ENCODE measurements around the gene MTMR2.

The MTMR2 gene

DNA sequence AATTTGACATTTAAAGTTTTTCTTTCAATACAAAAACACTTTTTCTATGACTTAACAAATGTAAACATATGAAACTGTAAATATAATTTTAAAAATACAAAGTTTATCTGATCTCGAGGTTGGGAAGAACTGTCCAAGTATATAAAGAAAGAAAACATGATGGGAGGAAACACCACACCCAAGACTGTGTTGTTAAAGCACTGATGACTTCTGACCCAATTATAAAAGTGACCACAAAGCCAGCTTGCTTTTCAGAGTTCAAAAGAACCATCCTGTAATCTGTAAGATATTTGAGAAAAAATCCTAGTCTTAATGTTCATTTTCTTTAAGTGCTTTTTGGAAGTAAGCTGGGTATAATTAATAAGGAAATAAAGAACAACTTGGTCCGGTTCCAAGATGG is 118.0 kb downstream of the MTMR2 start:
- ATAC-seq = no peak

DNA sequence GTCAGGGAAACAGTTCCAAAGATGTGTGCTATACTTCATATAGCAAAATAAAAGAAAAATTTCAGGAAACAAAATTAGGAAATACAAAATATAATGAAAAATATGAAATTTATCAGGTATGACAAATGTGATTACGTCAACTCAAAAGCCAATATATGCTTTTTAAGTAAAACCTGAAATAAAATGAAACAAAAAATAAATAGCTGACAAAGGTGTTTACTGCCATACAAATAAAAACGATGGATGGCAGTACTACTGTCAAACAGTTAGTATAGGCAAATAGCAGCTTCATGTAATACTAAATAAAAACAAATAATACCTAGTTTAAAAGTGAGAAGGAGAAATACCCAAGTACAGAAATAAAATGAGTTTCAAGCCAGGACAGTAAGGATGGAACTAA is 119.9 kb downstream of the MTMR2 start:
- TF ChIP-seq BACH2 (CRISPR knock-in tag; IDR thresholded peaks at IDR 0.05; ENCODE audit: borderline replicate concordance) (no peak), ISL1 (CRISPR knock-in tag; IDR thresholded peaks at IDR 0.05) (no peak), ZFP30 (CRISPR knock-in tag; IDR thresholded peaks at IDR 0.05) (no peak), ESRRG (CRISPR knock-in tag; IDR thresholded peaks at IDR 0.05) (no peak), OSR1 (CRISPR knock-in tag; IDR thresholded peaks at IDR 0.05) (no peak), ARNTL (CRISPR knock-in tag; IDR thresholded peaks at IDR 0.05; ENCODE audit: borderline replicate concordance, low read depth) (no peak), GLIS3 (CRISPR knock-in tag; IDR thresholded peaks at IDR 0.05) (no peak)
- ATAC-seq = no peak

More for the DNA sequence above, 118.0 kb downstream of the MTMR2 start:
- TF ChIP-seq ZNF565 (CRISPR knock-in tag; conservative IDR thresholded peaks at IDR 0.05; ENCODE audit: low read depth) = no peak
- TF ChIP-seq ZNF70 (CRISPR knock-in tag; IDR thresholded peaks at IDR 0.05) = no peak
- TF ChIP-seq, protein P1, sequence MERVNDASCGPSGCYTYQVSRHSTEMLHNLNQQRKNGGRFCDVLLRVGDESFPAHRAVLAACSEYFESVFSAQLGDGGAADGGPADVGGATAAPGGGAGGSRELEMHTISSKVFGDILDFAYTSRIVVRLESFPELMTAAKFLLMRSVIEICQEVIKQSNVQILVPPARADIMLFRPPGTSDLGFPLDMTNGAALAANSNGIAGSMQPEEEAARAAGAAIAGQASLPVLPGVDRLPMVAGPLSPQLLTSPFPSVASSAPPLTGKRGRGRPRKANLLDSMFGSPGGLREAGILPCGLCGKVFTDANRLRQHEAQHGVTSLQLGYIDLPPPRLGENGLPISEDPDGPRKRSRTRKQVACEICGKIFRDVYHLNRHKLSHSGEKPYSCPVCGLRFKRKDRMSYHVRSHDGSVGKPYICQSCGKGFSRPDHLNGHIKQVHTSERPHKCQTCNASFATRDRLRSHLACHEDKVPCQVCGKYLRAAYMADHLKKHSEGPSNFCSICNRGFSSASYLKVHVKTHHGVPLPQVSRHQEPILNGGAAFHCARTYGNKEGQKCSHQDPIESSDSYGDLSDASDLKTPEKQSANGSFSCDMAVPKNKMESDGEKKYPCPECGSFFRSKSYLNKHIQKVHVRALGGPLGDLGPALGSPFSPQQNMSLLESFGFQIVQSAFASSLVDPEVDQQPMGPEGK (CRISPR knock-in tag; IDR thresholded peaks at IDR 0.05; ENCODE audit: borderline replicate concordance) = no peak
- TF ChIP-seq, protein P2, sequence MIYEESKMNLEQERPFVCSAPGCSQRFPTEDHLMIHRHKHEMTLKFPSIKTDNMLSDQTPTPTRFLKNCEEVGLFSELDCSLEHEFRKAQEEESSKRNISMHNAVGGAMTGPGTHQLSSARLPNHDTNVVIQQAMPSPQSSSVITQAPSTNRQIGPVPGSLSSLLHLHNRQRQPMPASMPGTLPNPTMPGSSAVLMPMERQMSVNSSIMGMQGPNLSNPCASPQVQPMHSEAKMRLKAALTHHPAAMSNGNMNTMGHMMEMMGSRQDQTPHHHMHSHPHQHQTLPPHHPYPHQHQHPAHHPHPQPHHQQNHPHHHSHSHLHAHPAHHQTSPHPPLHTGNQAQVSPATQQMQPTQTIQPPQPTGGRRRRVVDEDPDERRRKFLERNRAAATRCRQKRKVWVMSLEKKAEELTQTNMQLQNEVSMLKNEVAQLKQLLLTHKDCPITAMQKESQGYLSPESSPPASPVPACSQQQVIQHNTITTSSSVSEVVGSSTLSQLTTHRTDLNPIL (CRISPR knock-in tag; IDR thresholded peaks at IDR 0.05; ENCODE audit: low read depth) = no peak
- TF ChIP-seq TCF4 (CRISPR knock-in tag; IDR thresholded peaks at IDR 0.05; ENCODE audit: borderline replicate concordance) = no peak
- no peak for TF ChIP-seq ZFP30 (CRISPR knock-in tag; IDR thresholded peaks at IDR 0.05)
- TF ChIP-seq ESRRG (CRISPR knock-in tag; IDR thresholded peaks at IDR 0.05) = no peak
- TF ChIP-seq, protein P3, sequence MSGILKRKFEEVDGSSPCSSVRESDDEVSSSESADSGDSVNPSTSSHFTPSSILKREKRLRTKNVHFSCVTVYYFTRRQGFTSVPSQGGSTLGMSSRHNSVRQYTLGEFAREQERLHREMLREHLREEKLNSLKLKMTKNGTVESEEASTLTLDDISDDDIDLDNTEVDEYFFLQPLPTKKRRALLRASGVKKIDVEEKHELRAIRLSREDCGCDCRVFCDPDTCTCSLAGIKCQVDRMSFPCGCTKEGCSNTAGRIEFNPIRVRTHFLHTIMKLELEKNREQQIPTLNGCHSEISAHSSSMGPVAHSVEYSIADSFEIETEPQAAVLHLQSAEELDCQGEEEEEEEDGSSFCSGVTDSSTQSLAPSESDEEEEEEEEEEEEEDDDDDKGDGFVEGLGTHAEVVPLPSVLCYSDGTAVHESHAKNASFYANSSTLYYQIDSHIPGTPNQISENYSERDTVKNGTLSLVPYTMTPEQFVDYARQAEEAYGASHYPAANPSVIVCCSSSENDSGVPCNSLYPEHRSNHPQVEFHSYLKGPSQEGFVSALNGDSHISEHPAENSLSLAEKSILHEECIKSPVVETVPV (CRISPR knock-in tag; IDR thresholded peaks at IDR 0.05) = no peak
- TF ChIP-seq CSDC2 (CRISPR knock-in tag; IDR thresholded peaks at IDR 0.05) = no peak
- TF ChIP-seq, protein P4, sequence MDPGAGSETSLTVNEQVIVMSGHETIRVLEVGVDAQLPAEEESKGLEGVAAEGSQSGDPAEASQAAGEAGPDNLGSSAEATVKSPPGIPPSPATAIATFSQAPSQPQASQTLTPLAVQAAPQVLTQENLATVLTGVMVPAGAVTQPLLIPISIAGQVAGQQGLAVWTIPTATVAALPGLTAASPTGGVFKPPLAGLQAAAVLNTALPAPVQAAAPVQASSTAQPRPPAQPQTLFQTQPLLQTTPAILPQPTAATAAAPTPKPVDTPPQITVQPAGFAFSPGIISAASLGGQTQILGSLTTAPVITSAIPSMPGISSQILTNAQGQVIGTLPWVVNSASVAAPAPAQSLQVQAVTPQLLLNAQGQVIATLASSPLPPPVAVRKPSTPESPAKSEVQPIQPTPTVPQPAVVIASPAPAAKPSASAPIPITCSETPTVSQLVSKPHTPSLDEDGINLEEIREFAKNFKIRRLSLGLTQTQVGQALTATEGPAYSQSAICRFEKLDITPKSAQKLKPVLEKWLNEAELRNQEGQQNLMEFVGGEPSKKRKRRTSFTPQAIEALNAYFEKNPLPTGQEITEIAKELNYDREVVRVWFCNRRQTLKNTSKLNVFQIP (CRISPR knock-in tag; IDR thresholded peaks at IDR 0.05; ENCODE audit: borderline replicate concordance, low read depth) = no peak
- TF ChIP-seq SNAI2 (CRISPR knock-in tag; IDR thresholded peaks at IDR 0.05) = no peak
- TF ChIP-seq ARNTL (CRISPR knock-in tag; IDR thresholded peaks at IDR 0.05; ENCODE audit: borderline replicate concordance, low read depth) = no peak
- no peak for TF ChIP-seq TOX (CRISPR knock-in tag; IDR thresholded peaks at IDR 0.05; ENCODE audit: borderline replicate concordance)
- no peak for TF ChIP-seq BACH2 (CRISPR knock-in tag; IDR thresholded peaks at IDR 0.05; ENCODE audit: borderline replicate concordance)
- no peak for TF ChIP-seq ZFP3 (CRISPR knock-in tag; IDR thresholded peaks at IDR 0.05)
- no peak for TF ChIP-seq OSR1 (CRISPR knock-in tag; IDR thresholded peaks at IDR 0.05)

DNA sequence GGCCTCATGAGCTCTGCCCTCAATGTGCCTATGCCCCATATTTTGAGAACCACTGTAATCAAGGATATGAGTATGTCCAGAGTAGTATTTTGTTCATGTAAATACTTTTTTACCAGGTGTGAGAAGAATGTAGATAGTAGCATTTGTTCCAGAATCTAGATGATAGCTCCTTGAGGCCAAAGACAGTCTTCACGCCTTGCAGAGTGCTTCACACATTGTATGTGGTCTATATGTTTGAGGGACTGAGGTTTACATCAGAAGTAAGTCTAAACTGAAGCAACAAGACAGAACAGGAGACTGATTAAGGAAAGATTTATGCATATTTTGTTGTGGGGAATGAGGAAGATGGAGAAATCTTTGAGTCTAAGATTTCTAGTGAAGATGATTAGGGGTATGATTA is 121.1 kb downstream of the MTMR2 start:
- no peak for ATAC-seq
- TF ChIP-seq SNAI2 (CRISPR knock-in tag; IDR thresholded peaks at IDR 0.05) (no peak), TCF4 (CRISPR knock-in tag; IDR thresholded peaks at IDR 0.05; ENCODE audit: borderline replicate concordance) (no peak), OSR1 (CRISPR knock-in tag; IDR thresholded peaks at IDR 0.05) (no peak), ZNF565 (CRISPR knock-in tag; conservative IDR thresholded peaks at IDR 0.05; ENCODE audit: low read depth) (no peak)
- TF ChIP-seq, protein P5, sequence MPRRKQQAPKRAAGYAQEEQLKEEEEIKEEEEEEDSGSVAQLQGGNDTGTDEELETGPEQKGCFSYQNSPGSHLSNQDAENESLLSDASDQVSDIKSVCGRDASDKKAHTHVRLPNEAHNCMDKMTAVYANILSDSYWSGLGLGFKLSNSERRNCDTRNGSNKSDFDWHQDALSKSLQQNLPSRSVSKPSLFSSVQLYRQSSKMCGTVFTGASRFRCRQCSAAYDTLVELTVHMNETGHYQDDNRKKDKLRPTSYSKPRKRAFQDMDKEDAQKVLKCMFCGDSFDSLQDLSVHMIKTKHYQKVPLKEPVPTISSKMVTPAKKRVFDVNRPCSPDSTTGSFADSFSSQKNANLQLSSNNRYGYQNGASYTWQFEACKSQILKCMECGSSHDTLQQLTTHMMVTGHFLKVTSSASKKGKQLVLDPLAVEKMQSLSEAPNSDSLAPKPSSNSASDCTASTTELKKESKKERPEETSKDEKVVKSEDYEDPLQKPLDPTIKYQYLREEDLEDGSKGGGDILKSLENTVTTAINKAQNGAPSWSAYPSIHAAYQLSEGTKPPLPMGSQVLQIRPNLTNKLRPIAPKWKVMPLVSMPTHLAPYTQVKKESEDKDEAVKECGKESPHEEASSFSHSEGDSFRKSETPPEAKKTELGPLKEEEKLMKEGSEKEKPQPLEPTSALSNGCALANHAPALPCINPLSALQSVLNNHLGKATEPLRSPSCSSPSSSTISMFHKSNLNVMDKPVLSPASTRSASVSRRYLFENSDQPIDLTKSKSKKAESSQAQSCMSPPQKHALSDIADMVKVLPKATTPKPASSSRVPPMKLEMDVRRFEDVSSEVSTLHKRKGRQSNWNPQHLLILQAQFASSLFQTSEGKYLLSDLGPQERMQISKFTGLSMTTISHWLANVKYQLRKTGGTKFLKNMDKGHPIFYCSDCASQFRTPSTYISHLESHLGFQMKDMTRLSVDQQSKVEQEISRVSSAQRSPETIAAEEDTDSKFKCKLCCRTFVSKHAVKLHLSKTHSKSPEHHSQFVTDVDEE (CRISPR knock-in tag; IDR thresholded peaks at IDR 0.05) = no peak

DNA sequence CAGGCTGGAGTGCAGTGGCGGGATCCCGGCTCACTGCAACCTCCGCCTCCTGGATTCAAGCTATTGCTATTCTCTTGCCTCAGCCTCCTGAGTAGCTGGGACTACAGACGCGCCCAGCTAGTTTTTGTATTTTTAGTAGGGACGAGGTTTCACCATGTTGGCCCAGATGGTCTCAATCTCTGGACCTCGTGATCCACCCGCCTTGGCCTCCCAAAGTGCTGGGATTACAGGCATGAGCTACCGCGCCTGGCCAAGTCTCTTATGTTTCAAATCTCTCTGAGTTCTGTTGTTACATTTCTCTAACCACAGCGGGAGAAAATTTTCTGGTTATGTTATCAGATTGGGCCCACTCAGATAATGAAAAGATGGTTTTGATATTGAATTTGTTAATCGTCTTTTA is 123.5 kb downstream of the MTMR2 start:
- ATAC-seq = no peak
- TF ChIP-seq CSDC2 (CRISPR knock-in tag; IDR thresholded peaks at IDR 0.05) (no peak), ZFP3 (CRISPR knock-in tag; IDR thresholded peaks at IDR 0.05) (no peak), OSR1 (CRISPR knock-in tag; IDR thresholded peaks at IDR 0.05) (no peak), ZNF8 (CRISPR knock-in tag; IDR thresholded peaks at IDR 0.05) (no peak), ISL1 (CRISPR knock-in tag; IDR thresholded peaks at IDR 0.05) (no peak), PPARA (CRISPR knock-in tag; IDR thresholded peaks at IDR 0.05; ENCODE audit: borderline replicate concordance) (no peak), RARB (CRISPR knock-in tag; IDR thresholded peaks at IDR 0.05) (no peak), ZC3H10 (CRISPR knock-in tag; IDR thresholded peaks at IDR 0.05) (no peak), TCF4 (CRISPR knock-in tag; IDR thresholded peaks at IDR 0.05; ENCODE audit: borderline replicate concordance) (no peak), GLIS3 (CRISPR knock-in tag; IDR thresholded peaks at IDR 0.05) (no peak)
